ENCODE measurements around the gene WDR43. TPM values are rescaled to one million over a fixed set of nuclear protein-coding genes. Genes with fewer than 3 reads are reported as not detected.

WDR43 gene
- total RNA-seq, 1 donor from 2014 or later = 117 TPM

DNA sequence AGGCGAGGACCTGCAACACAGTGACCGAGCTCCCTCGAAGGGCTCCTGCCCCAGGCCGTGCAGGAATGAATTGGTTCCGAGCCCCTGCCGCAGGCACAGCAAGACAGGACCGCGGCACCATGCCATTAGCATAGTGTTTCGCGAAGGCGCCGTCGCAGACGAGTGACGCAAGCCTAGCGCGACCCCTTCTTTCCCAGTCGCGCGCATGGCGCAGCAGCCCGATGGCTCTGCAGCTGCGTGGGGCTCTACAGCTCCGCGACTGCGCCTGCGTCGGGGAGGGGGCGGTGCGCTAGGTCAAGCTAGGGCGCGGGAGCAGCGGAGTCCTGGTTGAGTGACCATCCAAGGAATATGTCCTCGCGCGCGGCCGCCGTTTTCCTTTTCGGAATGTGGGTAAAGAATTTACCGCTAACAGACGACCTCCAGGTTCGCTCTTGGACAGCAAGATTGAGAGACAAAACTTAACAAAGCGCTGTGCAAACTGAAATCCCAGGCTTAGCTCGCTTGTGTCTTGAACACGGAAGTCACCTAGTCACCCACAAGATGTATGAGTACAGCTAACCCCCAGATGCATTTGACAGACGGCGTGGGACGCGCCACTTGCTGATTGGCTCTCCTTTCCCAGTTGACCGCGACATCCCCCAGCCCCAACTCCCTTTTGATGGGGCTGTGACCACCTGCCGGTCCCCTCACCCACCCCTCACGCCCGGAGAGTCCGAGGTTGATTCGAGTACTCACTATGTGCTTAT, 24.1 kb upstream of the WDR43 start, which contains the start of gene TRMT61B:
TSS of gene TRMT61B (minus strand) at position 164 of the 746 bp plus-strand sequence. CDS start at position 132, 32 bp downstream.
- peak; percentile 89 for DNase-seq (ENCODE audit: low read depth)
- TF ChIP-seq CTCF (IDR thresholded peaks at IDR 0.05; ENCODE audit: insufficient read depth, low read length, severe bottlenecking) = no peak
- no peaks in the 10 kb centered on the region for H3K27me3 ChIP-seq (ENCODE audit: control insufficient read depth, insufficient read depth, low read length)
- peak within 1 kb of the TSS; percentile 75 for H3K4me3 ChIP-seq (ENCODE audit: low read depth, low read length)
- H3K36me3 ChIP-seq (ENCODE audit: control insufficient read depth, insufficient read depth, low read length) = no peaks in the 10 kb centered on the region
- FAIRE-seq = no peak

DNA sequence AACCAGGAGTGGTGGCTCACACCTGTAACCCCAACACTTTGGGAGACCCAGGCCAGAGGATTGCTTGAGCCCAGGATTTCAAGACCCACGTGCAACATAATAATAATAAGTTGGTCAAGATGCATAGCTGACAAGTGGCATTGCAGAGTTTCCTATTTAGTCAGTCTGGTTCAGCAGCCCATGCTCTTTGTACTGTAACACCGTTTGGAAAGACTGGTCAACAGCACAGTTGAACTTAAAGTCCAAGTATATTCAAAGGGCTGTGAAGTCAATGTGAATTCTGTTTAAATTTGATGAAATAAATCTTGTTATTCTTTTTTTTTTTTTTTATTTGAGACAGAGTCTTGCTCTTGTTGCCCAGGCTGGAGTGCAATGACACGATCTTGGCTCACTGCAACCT, 22.8 kb upstream of the WDR43 start:
- no peaks in the 10 kb centered on the region for H3K27me3 ChIP-seq (ENCODE audit: control insufficient read depth, insufficient read depth, low read length)
- no peak for DNase-seq (ENCODE audit: low read depth)
- no peak overlapping the region for H3K4me3 ChIP-seq (ENCODE audit: low read depth, low read length)
- no peak for TF ChIP-seq CTCF (IDR thresholded peaks at IDR 0.05; ENCODE audit: insufficient read depth, low read length, severe bottlenecking)
- H3K36me3 ChIP-seq (ENCODE audit: control insufficient read depth, insufficient read depth, low read length) = no peaks in the 10 kb centered on the region
- FAIRE-seq = no peak

DNA sequence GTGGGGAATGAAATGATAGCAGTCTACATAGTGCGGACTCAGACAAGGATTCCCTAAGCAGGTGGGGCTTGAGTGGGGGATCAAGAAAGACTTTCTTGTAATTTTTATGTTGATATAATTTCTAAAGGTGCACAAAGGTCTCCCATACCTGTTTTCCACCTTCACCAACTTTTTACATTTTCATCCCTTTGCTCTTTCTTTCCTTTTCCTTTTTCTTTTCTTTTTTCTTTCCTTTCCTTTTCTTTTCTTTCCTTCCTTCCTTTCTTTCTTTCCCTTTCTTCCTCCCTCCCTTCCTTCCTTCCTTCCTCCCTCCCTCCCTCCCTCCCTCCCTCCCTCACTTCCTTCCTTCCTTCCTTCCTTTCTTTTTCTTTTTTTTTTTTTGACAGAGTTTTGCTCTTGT, 14.3 kb upstream of the WDR43 start:
- no peaks in the 10 kb centered on the region for H3K27me3 ChIP-seq (ENCODE audit: control insufficient read depth, insufficient read depth, low read length)
- H3K4me3 ChIP-seq (ENCODE audit: low read depth, low read length) = no peak overlapping the region
- no peak for TF ChIP-seq CTCF (IDR thresholded peaks at IDR 0.05; ENCODE audit: insufficient read depth, low read length, severe bottlenecking)
- DNase-seq (ENCODE audit: low read depth) (no peak), FAIRE-seq (no peak)
- no peaks in the 10 kb centered on the region for H3K36me3 ChIP-seq (ENCODE audit: control insufficient read depth, insufficient read depth, low read length)

- FAIRE-seq = no peak
- no peaks in the 10 kb centered on the region for H3K27me3 ChIP-seq (ENCODE audit: control insufficient read depth, insufficient read depth, low read length)
- no peaks in the 10 kb centered on the region for H3K36me3 ChIP-seq (ENCODE audit: control insufficient read depth, insufficient read depth, low read length)
- no peak for TF ChIP-seq CTCF (IDR thresholded peaks at IDR 0.05; ENCODE audit: insufficient read depth, low read length, severe bottlenecking)
- H3K4me3 ChIP-seq (ENCODE audit: low read depth, low read length) = no peak overlapping the region
- no peak for DNase-seq (ENCODE audit: low read depth)
These were observed 979 bp upstream of the WDR43 start for GRCh38 chr2:28893488-28893887.

DNA sequence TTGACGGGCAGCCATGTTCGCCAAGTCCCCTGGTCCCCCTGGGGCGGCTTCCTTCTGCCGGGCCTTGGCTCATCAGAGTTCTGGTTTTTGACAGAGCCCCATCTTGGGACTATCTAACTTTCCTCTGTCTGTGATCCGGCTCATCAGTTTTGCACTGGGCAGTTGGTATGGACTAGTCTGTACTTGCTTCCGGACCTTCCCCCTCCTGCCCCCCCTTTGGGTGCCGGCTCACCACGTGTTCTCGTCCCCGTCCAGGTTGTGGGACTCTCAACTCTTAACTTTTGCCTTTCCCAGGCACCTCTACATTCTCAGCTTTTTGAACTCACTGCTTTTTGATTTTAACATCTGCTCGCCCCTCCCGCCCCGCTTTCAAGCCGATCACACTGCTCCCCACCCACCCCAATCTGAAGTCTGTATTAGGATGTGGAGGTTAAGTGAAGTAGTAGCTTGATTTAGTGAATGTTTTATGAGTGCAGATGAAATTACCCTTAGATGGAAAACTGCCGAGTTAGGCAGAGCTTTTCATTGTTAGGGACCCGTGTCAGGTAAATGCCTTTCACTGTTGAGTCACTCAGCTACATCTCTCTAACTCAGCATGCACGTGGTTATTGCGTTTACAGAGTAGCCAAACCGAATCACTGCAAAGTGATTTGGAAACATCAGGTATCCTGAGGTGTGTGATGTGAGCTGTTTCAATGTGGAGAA, 874 bp downstream of the WDR43 start:
- FAIRE-seq (no peak), DNase-seq (ENCODE audit: low read depth) (peak; percentile 86)
- no peaks in the 10 kb centered on the region for H3K36me3 ChIP-seq (ENCODE audit: control insufficient read depth, insufficient read depth, low read length)
- H3K4me3 ChIP-seq (ENCODE audit: low read depth, low read length) = peak overlapping the region; percentile 99
- H3K27me3 ChIP-seq (ENCODE audit: control insufficient read depth, insufficient read depth, low read length) = no peaks in the 10 kb centered on the region
- no peak for TF ChIP-seq CTCF (IDR thresholded peaks at IDR 0.05; ENCODE audit: insufficient read depth, low read length, severe bottlenecking)

All from bronchial epithelial cell (primary cell).